Stimulated activated CD4-positive, alpha-beta T cell treated with anti-CD3 and anti-CD28 coated beads, Interleukin-15, amount 100 ng/mL, for 1 hour (primary cell): ENCODE measurements around the gene TPMT.
"Not testable (repeated sequence)": the region's sequence is repeated elsewhere in the genome, so short reads cannot be mapped to it uniquely, and the experiment has no call there.

Source experiments
- DNase-seq, 2 donors: peaks; one replicate each; pipeline ENCODE4 v3.0.0-alpha.2; 2020; ENCODE audit warnings: low read depth in 1 of 2, low spot score in 1 of 2

TPMT gene

DNA sequence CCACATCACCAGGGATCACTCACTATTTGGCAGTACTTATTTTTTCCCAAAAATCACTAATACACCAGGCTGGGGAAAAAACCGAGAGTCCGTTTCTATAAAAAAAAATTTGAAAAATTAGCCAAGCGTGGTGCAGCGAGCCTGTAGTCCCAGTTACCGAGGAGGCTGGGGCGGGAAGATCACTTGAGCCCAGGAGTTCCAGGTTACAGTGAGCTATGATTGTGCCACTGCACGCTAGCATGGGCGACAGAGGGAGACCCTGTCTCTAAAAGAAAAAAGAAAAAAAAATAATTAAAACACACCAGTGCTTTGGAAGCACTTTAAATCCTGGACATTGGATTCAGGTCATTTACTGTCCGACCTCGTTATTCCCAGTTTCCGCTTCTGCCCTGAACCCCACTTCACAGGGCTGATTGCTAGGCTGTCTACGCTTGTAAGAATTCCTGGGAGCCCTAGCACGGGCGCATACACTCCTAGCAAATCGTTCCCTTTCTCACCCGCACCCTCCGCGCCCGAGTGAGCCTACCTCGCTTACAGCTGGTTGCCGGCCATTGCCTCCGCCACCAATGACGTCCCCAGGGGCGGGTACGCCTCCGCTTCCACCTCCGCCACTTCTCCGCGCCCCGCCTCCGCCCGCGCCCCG, at the start of gene TPMT:
Gene TPMT (minus strand): TSS at position 571 of the 643 bp plus-strand sequence. CDS start 5,950 bp downstream, outside the sequence.
- no peak for DNase-seq

DNA sequence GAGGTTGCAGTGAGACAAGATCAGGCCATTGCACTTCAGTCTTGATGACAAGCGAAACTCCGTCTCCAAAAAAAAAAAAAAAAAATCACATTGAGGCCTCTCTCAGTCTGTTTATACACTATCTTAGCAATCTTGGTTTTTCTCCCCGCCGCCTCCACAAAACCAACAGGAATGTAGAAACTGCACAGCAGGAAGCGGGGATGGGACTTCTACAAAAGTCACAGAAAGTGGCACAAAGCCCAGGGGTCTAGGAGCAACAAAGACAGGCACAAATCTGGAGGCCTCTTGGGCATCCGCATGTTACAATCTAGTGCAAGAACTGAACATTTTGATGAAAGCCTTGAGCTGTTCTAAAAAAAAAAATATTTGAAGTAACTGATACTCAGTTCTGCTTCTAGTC, 48.9 kb upstream of the TPMT start:
- no peak for DNase-seq

DNA sequence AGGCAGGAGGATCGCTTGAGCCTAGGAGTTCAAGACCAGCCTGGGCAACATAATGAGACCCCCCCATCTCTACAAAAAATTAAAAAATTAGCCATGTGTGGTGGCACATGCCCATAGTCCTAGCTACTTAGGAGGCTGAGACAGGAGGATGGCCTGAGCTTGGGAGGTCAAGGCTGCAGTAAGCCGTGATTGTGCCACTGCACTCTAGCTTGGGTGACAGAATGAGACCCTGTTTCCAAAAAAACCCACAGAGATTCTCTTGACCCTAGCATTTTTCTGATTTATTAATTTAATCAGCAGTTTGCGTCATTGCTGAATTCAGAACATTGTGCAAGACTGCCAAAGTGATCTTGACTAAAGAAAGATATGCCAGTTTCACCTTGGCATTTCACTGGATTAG, 37.1 kb upstream of the TPMT start:
- no peak for DNase-seq

GRCh38 chr6:18189196-18189595, 34.3 kb upstream of the TPMT start:
- no peak for DNase-seq

- no peak for DNase-seq
Observed at GRCh38 chr6:18187701-18188100, 32.8 kb upstream of the TPMT start.

DNA sequence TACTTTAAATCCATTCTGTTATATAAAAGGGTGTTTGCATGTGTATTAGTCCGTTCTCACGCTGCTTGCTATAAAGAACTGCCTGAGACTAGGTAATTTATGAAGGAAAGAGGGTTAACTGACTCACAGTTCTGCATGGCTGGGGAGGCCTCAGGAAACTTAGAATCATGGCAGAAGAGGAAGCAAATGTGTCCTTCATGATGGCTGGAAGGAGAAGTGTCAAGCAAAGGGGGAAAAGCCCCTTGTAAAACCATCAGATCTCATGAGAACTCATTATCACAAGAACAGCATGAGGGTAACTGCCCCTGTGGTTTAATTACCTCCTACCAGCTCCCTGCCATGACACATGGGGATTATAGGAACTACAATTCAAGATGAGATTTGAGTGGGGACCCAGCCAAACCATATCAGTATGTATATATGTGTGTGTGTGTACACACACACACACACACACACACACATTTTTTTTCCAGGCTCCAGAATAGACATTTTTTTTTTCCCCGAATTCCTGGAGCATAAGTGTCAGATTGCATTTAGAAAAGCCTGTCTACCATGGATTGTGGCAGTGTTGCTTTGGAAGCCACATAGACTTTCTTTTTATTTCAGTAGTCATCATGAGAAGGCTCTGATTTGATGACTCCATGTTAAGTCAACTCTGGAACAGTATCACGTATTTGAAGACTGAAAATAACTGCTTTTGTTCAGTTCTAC, 31.8 kb upstream of the TPMT start:
- DNase-seq = no peak

DNA sequence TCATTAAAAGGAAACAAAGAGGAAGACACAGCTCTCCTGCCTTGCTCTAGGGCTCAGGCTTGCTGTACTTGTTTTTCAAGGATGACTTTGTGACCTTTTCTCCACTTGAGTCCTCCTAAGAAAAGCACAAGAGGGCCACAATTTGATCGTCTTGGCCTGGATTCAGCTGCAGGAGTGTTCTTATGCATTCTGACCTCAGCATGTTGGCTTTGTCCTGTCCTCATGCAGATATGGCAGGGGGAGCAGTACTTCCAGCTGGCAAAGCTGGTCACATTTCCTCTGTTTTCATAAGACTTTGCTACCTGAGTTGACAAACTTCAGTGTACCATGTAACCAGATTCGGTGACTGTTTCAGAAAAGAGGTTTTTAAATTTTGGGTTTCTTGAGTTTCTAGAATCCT, 31.2 kb upstream of the TPMT start:
- DNase-seq = no peak

DNA sequence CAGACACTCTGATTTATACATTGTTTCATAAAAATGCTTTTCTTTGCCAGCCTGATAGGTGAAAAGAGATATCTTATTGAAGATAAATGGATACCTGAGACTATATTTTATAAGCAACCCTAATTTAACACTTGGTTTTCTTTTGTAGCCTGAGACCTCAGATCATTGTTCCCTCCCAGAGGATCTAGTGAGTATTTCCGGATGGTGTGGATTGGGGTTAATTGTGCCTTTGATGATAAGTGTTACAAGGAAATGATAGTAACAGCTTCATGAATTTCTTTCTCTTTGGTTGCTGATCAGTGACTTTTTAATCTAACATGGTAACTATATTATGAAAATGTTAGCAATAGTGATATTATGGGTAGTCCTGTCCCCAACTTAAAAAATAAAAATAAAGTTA, 30.7 kb upstream of the TPMT start:
- DNase-seq = no peak

DNA sequence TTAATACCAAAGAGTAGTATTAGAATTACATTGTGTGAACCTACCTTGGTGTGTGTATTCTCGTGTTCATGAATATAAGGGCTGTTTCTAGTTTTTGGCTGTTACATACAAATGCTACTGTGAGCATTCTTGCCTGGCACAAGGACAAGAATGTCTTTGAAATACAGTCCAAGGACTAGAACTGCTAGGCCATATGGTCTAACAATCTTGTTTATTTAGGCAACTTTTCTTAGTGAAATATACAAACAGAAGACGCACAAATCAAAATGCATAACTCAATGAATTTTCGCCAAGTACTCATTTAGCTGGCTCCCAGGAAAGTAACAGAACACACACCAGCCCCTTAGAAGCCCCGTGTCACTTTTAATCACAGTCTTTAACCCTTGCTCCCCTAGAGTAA, 28.9 kb upstream of the TPMT start:
- no peak for DNase-seq

- DNase-seq = no peak
Observed at GRCh38 chr6:18182568-18182967, 27.7 kb upstream of the TPMT start.

DNA sequence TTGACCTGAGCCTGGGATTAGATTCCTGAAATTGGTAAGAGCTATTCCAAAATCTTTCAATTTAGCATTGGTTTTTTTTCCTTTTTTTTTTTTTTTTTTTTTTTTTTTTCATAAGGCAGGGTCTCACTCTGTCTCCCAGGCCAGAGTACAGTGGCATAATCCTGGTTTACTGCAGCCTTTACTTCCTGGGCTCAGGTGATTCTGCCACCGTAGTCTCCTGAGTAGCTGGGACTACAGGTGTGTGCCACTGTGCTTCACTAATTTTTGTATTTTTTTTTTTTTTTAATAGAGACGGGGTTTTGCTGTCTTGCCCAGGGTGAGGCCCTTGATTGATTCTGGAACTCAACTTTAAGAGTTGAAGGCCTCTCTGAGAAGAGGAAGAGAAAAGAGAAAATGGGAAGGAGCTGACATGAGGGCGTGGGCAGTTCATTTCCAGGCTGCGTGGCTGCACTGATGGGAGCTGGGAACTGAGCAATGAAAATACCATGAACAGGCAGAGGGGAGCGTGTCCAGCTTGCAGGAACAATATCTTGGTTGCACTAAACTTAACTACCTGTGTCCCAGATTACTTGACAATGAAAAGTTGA, 25.0 kb upstream of the TPMT start:
- DNase-seq = no peak

GRCh38 chr6:18178960-18179615, 24.2 kb upstream of the TPMT start:
- no peak for DNase-seq

DNA sequence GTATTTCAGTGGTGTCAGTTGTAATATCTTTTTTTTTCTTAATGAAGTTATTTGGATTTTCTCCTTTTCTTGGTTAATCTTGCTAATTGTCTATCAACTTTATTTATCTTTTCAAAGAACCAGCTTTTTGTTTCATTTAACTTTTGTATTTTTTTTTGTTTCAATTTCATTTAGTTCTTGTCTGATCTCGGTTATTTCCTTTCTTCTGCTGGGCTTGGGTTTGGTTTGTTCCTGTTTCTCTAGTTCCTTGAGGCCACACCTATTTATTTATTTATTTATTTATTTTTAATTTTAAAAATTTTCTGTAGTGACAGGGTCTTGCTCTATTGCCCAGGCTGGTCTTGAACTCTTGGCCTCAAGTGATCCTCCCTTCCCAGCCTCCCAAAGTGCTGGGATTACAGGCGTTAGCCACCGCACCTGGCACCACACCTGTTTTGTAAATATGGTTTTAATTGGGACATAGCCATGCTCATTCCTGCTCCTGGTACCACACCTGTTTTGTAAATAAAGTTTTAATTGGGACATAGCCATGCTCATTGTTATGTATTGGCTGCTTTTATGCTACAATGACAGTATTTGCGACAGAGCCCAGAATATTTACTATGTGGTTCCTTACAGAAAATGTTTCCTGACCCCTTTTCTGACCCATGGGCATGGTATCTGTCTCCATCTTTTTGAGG, 22.5 kb upstream of the TPMT start:
- DNase-seq = no peak

DNA sequence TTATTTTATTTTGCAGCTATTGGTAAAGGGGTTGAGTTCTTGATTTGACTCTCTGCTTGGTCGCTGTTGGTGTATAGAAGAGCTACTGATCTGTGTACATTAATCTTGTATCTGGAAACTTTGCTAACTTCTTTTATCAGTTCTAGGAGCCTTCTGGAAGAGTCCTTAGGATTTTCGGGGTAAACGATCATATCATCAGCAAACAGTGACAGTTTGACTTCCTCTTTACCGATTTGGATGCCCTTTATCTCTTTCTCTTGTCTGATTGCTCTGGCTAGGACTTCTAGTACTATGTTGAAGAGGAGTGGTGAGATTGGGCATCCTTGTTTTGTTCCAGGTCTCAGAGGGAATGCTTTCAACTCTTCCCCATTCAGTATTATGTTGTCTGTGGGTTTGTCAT, 21.3 kb upstream of the TPMT start:
- DNase-seq = not testable (repeated sequence)

DNA sequence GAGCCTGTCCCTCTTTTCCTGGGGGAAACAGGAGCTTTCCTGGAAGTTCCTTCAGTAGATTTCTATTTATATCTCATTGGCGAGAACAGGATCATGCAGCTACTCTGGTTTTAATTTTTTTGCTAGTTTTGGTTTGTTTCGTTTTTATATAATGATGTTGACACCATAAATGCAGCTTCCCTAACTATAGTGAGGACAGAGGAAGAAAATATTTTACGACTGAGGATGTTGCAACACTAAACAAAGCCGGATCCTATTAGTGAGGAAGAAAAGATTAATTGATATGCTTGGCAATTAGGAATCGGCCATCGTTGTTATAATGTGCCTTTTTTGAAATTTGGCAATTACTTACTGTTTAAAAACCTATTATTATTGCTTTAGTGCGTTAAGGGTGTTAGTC, 17.0 kb upstream of the TPMT start:
- no peak for DNase-seq

DNA sequence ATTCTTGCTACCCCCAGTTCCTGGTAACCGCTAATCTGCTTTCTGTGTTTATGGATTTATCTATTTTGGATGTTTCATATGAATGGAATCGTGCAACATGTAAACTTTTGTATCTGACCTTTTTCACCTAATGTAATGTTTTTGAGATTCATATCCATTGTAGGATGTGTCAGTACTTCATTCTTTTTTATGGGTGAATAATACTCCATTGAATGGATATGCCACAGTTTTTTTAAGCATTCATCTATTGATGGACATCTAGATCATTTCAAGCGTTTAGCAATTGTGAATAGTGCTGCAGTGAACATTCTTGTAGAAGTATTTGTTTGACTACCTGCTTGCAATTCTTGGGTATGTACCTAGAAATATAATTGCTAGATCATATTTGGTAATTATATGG, 13.4 kb upstream of the TPMT start:
- DNase-seq = no peak

DNA sequence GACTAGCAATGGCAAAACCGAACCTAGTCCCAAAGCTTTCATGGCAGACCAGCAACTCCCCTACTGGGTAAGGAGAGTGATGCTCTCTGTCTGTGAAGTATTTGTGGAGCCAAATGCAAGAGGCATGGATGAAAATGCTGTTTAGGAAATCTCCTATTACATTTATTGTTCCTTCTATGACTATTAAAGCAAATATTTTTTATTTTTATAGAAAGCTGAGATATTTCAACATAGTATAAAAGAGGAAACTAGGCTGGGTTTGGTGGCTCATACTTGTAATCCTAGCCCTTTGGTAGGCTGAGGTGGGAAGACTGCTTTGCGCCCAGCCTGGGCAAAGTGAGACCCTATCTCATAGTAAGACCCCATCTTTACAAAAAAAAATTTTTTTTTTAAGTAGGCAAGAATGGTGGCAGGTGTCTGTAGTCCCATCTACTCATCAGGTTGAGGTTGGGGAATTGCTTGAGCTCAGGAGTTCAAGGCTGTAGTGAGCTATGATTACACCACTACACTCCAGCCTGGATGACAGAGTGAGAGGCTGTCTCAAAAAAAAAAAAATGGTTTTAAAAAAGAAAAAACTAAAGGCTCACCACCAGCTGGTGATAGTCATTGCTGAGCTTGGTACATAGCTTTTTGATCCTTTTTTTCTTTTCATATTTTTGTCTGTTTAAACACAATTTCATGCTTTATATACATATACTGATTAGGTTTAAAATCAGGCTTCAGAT, 11.6 kb upstream of the TPMT start:
- no peak for DNase-seq

DNA sequence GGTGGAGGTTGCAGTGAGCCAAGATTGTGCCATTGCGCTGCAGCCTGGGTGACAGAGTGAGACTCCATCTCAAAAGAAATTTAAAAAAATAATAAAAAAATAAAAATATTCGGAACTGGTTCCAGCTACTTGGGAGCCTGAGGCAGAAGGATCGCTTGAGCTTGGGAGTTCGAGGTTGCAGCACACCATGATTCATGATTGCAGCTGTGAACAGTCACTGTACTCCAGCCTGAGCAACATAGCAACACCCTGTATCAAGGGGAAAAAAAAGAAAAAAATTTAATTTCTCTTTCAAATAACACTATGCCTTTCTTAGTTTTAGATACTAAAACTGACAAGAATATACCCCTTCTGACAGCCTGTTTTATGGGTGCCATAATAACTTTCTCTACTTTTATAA, 10.9 kb upstream of the TPMT start:
- DNase-seq = no peak

GRCh38 chr6:18162401-18162800, 7.5 kb upstream of the TPMT start:
- DNase-seq = no peak

GRCh38 chr6:18161431-18161830, 6.6 kb upstream of the TPMT start:
- no peak for DNase-seq

DNA sequence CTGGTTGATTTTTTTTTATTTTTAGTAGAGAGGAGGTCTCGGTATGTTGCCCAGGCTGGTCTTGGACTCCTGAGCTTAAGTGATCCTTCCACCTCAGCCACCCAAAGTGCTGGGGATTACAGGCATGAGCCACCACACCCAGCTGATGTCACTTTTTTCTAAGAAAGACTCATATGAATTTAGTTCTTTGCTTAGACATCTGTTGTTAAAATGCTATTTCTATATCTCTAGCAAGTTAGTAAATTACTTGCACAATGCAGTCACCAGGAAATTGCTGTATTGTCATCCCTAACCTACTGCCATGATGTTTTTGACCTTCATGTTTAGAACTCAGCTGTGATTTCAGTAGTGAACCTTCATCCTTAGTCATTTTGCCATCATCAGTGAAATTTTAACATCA, 6.0 kb upstream of the TPMT start:
- DNase-seq = no peak
